ENCODE measurements around the gene CSE1L.
"Not testable (repeated sequence)": the region's sequence is repeated elsewhere in the genome, so short reads cannot be mapped to it uniquely, and the experiment has no call there.

DNA sequence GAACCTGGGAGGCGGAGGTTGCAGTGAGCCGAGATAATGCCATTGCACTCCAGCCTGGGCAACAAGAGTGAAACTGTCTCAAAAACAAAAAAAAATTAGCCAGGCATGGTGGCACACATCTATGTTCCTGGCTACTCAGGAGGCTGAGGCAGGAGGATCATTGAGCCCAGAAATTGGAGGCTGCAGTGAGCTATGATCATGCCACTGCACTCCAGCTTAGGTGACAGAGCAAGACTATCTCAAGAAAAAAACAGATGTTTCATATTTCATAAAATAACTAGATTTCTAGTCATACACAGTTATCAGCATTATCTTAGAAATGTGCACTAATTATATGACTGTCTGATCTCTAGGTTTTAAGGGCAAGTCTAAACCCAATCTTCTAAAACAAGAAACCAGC, 17.9 kb upstream of the CSE1L start:
- TF ChIP-seq, protein P1, sequence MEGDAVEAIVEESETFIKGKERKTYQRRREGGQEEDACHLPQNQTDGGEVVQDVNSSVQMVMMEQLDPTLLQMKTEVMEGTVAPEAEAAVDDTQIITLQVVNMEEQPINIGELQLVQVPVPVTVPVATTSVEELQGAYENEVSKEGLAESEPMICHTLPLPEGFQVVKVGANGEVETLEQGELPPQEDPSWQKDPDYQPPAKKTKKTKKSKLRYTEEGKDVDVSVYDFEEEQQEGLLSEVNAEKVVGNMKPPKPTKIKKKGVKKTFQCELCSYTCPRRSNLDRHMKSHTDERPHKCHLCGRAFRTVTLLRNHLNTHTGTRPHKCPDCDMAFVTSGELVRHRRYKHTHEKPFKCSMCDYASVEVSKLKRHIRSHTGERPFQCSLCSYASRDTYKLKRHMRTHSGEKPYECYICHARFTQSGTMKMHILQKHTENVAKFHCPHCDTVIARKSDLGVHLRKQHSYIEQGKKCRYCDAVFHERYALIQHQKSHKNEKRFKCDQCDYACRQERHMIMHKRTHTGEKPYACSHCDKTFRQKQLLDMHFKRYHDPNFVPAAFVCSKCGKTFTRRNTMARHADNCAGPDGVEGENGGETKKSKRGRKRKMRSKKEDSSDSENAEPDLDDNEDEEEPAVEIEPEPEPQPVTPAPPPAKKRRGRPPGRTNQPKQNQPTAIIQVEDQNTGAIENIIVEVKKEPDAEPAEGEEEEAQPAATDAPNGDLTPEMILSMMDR (conservative IDR thresholded peaks at IDR 0.05; ENCODE audit: low read depth, low read length), result not testable (repeated sequence)
- TF ChIP-seq EZH2 (IDR thresholded peaks at IDR 0.05; ENCODE audit: borderline replicate concordance, low read depth, low read length, poor library complexity, severe bottlenecking), result not testable (repeated sequence)
